Measurements from ENCODE around the gene ARID2.

- TF ChIP-seq TCF15 (CRISPR knock-in tag; IDR thresholded peaks at IDR 0.05) (no peak), NRF1 (conservative IDR thresholded peaks at IDR 0.05 in 1 of 2, IDR thresholded peaks at IDR 0.05 in 1 of 2) (no peak), CTCF (IDR thresholded peaks at IDR 0.05 in 2 of 3, conservative IDR thresholded peaks at IDR 0.05 in 1 of 3; ENCODE audit: insufficient read depth in 2 of 3, low read depth in 1 of 3, low read length in 3 of 3) (no peak), E2F1 (CRISPR knock-in tag; IDR thresholded peaks at IDR 0.05) (no peak), POLR2AphosphoS5 (IDR thresholded peaks at IDR 0.05; ENCODE audit: control insufficient read depth, insufficient read depth, low read depth, low read length) (no peak), GABPA (tag; conservative IDR thresholded peaks at IDR 0.05; ENCODE audit: low read depth) (no peak), HDAC1 (IDR thresholded peaks at IDR 0.05) (no peak), ZFP36 (IDR thresholded peaks at IDR 0.05; ENCODE audit: low read depth, low read length, partially characterized antibody) (no peak)
Measured at GRCh38 chr12:45731190-45731775, 1.8 kb downstream of the ARID2 start.
